ENCODE data around the gene SLC8A3.

The SLC8A3 gene

DNA sequence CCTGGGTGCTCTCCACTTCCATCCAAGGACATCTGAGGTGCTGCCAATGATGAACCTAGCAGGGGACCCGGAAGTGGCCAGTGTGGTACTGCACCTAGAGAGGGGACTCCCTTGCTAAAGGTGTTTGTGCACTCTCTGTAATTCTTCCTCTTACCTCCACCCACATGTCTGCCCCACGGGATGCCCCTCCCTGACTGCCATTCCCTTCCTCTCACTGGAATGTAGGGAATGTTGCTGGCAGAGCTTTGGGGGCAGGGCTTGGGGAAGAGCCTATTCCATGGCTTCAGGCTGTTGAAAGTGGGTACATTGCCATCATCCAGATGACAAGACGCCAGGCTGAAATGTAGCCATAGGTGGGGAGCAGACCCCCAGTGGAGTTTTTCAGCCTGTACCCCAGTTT, 156.3 kb downstream of the SLC8A3 start:
- no peaks in the 10 kb centered on the region for H3K9me3 ChIP-seq (ENCODE audit: low read depth, low read length)
- no peak overlapping the region for H3K27ac ChIP-seq
- DNase-seq (ENCODE audit: low read depth, low spot score) = no peak
- H3K9ac ChIP-seq (ENCODE audit: insufficient read length) = no peak overlapping the region
- TF ChIP-seq EZH2 (IDR thresholded peaks at IDR 0.05) (no peak), FOXP2 (optimal IDR thresholded peaks at IDR 0.05; ENCODE audit: control extremely low read depth, extremely low read length, insufficient read depth) (no peak), POLR2AphosphoS5 (IDR thresholded peaks at IDR 0.05; ENCODE audit: borderline replicate concordance, low read depth, low read length) (no peak)
- no peaks in the 10 kb centered on the region for H3K36me3 ChIP-seq (ENCODE audit: insufficient read depth, low read length)
- no peak overlapping the region for H3K4me3 ChIP-seq

DNA sequence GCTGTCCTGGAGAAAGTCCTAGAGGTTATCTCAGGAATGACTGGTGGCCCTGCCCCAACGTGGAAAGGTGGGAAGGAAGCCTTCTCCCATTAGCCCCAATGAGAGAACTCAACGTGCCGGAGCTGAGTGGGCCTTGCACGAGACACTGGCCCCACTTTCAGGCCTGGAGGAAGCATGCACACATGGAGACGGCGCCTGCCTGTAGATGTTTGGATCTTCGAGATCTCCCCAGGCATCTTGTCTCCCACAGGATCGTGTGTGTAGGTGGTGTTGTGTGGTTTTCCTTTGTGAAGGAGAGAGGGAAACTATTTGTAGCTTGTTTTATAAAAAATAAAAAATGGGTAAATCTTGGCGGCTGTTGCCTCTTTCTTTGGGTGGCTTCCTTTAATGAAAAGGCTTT, 156.7 kb downstream of the SLC8A3 start:
- DNase-seq (ENCODE audit: low read depth, low spot score) = no peak
- H3K27ac ChIP-seq = no peak overlapping the region
- H3K9ac ChIP-seq (ENCODE audit: insufficient read length) = no peak overlapping the region
- H3K9me3 ChIP-seq (ENCODE audit: low read depth, low read length) = no peaks in the 10 kb centered on the region
- no peak overlapping the region for H3K4me3 ChIP-seq
- no peaks in the 10 kb centered on the region for H3K36me3 ChIP-seq (ENCODE audit: insufficient read depth, low read length)
- TF ChIP-seq POLR2AphosphoS5 (IDR thresholded peaks at IDR 0.05; ENCODE audit: borderline replicate concordance, low read depth, low read length) (no peak), EZH2 (IDR thresholded peaks at IDR 0.05) (no peak), FOXP2 (optimal IDR thresholded peaks at IDR 0.05; ENCODE audit: control extremely low read depth, extremely low read length, insufficient read depth) (no peak)

DNA sequence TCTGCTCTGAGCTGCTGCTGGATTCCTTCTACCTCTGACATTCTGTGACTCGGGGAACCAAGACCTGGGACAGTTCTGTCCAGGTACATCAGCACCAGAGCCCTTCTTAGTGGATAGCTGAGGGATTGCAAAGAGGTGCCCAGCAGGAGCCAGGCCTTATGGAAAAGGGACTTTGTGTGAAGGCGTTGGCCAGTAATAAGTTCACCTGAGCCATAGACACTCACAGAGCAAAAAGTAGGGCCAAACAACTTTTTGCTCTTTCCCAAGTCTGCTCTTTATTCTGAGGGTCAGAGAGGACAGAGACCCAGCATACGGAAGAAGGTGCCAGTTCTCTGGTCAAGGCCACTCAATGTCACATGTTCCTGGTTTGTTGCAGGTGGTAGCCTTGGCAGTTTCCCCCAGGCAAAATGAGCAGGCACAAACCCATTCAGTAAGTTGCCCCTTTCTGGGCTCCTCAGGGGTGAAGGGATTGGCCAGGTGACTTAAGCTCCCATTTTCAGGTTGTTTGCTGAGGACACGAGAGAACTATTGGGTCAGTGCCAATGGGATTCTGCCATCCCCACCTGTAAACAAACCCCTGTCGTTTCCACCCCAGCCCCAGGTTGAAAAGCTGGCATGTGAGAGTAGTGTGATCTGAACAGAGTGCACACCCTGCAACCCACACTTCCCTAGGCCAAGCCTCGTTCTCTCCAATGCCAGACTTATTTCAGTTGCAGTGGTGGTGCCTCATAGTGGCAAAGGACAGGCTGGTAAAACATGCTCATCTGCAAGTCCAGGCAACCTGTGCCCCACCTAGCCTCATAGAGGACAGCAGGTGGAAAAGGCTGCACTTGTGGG, 159.2 kb downstream of the SLC8A3 start:
- Histone ChIP-seq H3K36me3 (ENCODE audit: insufficient read depth, low read length) (no peaks in the 10 kb centered on the region), H3K9ac (ENCODE audit: insufficient read length) (no peak overlapping the region)

DNA sequence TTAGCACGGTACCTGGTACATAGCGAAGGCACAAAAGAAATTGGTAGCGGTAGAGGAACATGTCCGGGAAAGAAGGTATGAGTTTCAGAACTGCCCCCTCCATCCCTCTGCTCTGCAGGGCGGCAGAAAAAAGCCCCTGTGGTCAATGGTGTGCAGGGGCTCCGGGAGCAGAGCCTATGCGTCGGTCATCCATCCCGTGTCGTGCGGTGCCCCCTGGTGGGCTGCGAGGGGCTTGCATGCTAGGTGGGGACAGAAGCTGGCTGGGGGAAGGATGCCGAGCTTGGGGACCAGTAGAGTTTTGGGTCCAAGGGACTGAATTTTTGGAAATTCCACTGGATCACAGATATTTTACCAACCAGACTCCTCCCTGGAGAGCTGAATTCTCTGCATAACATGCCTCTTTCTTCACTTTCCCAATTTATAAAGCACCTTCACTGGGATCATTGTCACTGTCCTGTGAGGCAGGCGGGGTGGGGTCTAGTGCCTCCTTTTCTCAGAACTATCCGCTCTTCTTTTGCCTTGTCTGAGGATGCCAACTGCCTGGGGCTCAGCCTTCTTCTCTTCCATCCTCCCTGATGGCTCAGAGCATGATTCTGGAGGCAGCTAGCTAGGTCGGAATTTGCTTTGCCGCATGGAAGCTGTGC, 160.8 kb downstream of the SLC8A3 start:
- no peak overlapping the region for H3K27ac ChIP-seq
- H3K9me3 ChIP-seq (ENCODE audit: low read depth, low read length) = no peaks in the 10 kb centered on the region
- TF ChIP-seq POLR2AphosphoS5 (IDR thresholded peaks at IDR 0.05; ENCODE audit: borderline replicate concordance, low read depth, low read length) (no peak), FOXP2 (optimal IDR thresholded peaks at IDR 0.05; ENCODE audit: control extremely low read depth, extremely low read length, insufficient read depth) (no peak), EZH2 (IDR thresholded peaks at IDR 0.05) (no peak)
- no peak overlapping the region for H3K4me3 ChIP-seq
- H3K9ac ChIP-seq (ENCODE audit: insufficient read length) = no peak overlapping the region
- H3K36me3 ChIP-seq (ENCODE audit: insufficient read depth, low read length) = no peaks in the 10 kb centered on the region
- no peak for DNase-seq (ENCODE audit: low read depth, low spot score)

More for the DNA sequence above, 159.2 kb downstream of the SLC8A3 start:
- TF ChIP-seq FOXP2 (optimal IDR thresholded peaks at IDR 0.05; ENCODE audit: control extremely low read depth, extremely low read length, insufficient read depth) (no peak), EZH2 (IDR thresholded peaks at IDR 0.05) (no peak), POLR2AphosphoS5 (IDR thresholded peaks at IDR 0.05; ENCODE audit: borderline replicate concordance, low read depth, low read length) (no peak)
- no peak overlapping the region for H3K27ac ChIP-seq
- no peak overlapping the region for H3K4me3 ChIP-seq
- DNase-seq (ENCODE audit: low read depth, low spot score) = no peak
- H3K9me3 ChIP-seq (ENCODE audit: low read depth, low read length) = no peaks in the 10 kb centered on the region

DNA sequence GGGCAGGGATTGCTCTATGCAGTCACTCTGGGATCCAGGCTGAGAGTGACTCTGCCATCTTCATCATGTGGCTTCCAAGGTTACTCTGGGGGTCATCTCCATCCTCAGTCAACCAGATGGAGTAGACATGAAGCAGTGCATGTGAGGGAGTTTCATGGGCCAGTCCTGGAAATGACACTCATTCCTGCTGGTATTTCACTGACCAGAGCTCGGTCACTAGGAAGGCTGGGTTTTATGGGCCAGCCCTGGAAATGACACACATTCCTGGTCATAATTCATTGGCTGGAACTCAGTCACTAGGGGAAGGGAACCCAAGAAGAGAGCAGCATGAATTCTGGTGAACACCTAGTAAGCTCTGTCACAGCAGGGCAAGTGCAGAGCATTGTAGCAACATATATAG, 164.9 kb downstream of the SLC8A3 start:
- no peak for TF ChIP-seq EZH2 (IDR thresholded peaks at IDR 0.05)
- TF ChIP-seq FOXP2 (optimal IDR thresholded peaks at IDR 0.05; ENCODE audit: control extremely low read depth, extremely low read length, insufficient read depth) = no peak
- TF ChIP-seq POLR2AphosphoS5 (IDR thresholded peaks at IDR 0.05; ENCODE audit: borderline replicate concordance, low read depth, low read length) = no peak
- Histone ChIP-seq H3K9ac (ENCODE audit: insufficient read length) (no peak overlapping the region), H3K9me3 (ENCODE audit: low read depth, low read length) (no peaks in the 10 kb centered on the region), H3K27ac (no peak overlapping the region), H3K36me3 (ENCODE audit: insufficient read depth, low read length) (no peaks in the 10 kb centered on the region), H3K4me3 (no peak overlapping the region)
- DNase-seq (ENCODE audit: low read depth, low spot score) = no peak

DNA sequence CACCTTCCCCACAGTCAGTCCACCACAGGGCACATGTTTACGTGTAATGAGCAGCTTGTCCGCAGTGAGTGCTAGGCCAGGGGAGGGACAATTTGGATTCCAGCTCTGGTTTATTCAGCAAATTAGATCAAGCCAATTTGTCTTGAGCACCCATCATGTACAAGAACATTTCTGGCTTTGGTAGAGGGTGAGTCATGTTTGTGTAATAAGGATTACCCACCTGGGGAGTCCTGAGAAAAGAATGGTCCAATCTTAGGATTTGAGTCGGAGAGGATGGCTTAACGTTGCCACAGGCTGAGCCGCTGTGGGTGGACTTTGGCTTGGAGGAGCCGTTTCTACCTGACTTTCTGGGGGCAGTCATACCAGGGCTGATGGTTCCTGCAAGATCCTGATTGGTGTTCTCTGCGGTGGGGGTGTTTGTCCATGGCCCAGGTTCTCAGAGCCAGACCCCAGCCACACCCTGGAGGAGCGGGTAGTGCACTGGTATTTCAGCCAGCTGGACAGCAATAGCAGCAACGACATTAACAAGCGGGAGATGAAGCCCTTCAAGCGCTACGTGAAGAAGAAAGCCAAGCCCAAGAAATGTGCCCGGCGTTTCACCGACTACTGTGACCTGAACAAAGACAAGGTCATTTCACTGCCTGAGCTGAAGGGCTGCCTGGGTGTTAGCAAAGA, 165.8 kb downstream of the SLC8A3 start:
- Histone ChIP-seq H3K4me3 (no peak overlapping the region), H3K9me3 (ENCODE audit: low read depth, low read length) (no peaks in the 10 kb centered on the region), H3K9ac (ENCODE audit: insufficient read length) (no peak overlapping the region), H3K36me3 (ENCODE audit: insufficient read depth, low read length) (no peaks in the 10 kb centered on the region), H3K27ac (no peak overlapping the region)
- no peak for TF ChIP-seq FOXP2 (optimal IDR thresholded peaks at IDR 0.05; ENCODE audit: control extremely low read depth, extremely low read length, insufficient read depth)
- no peak for TF ChIP-seq POLR2AphosphoS5 (IDR thresholded peaks at IDR 0.05; ENCODE audit: borderline replicate concordance, low read depth, low read length)
- no peak for TF ChIP-seq EZH2 (IDR thresholded peaks at IDR 0.05)
- DNase-seq (ENCODE audit: low read depth, low spot score) = no peak

DNA sequence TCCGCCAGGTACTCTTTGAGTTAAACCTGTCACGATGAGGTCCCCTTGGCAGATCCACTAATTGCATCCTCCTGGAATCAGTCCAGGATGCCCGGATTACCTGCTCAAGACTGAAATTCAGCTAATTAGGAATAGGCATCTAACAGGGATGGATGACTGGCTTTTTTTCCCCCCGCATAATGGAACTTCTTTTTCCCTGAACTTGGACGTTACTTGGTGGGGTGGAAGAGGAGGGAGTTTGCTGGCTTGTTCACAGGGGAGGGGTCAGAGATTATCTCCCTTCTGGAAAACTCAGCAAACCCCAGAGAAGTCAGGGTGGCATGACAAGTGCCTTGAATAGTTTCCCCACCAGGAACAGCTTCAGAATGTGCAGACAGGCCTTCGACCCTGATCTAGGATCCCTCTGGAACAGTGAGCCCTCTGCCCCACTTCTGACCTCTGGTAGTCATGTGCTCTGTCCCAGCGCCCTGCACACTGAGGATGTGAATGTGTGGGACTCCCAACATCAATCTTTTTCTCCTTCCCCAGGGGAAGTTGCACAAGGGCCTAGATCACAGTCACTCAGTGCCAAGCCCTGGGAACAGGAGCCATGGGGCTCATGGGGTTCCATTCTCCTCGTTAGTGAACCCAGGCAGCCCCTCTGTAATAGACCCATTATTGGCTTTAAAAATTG, 167.1 kb downstream of the SLC8A3 start:
- Histone ChIP-seq H3K9me3 (ENCODE audit: low read depth, low read length) (no peaks in the 10 kb centered on the region), H3K4me3 (no peak overlapping the region), H3K36me3 (ENCODE audit: insufficient read depth, low read length) (no peaks in the 10 kb centered on the region), H3K9ac (ENCODE audit: insufficient read length) (no peak overlapping the region), H3K27ac (no peak overlapping the region)
- TF ChIP-seq EZH2 (IDR thresholded peaks at IDR 0.05) = no peak
- no peak for TF ChIP-seq POLR2AphosphoS5 (IDR thresholded peaks at IDR 0.05; ENCODE audit: borderline replicate concordance, low read depth, low read length)
- no peak for TF ChIP-seq FOXP2 (optimal IDR thresholded peaks at IDR 0.05; ENCODE audit: control extremely low read depth, extremely low read length, insufficient read depth)
- DNase-seq (ENCODE audit: low read depth, low spot score) = no peak
